ENCODE measurements around the gene ZNF587B. TPM values are rescaled to one million over a fixed set of nuclear protein-coding genes. Genes with fewer than 3 reads are reported as not detected.

Gene ZNF587B
- total and polyA plus RNA-seq, 10 of the 15 experiments (the other 5 are each of a cell fraction or from before 2014, with no cell fraction given) = 4.1 to 33.9 (median 15.2) TPM

GRCh38 chr19:57819475-57820148 is 10.5 kb upstream of the ZNF587B start (continued):
- TF ChIP-seq NKRF (conservative IDR thresholded peaks at IDR 0.05) (peak; percentile 96), TAF1 (IDR thresholded peaks at IDR 0.05; ENCODE audit: borderline replicate concordance, low read depth, low read length) (peak; percentile 55; the same call in 1 of the 2 replicates), IKZF1 (conservative IDR thresholded peaks at IDR 0.05) (peak; percentile 72), YY1 (IDR thresholded peaks at IDR 0.05; ENCODE audit: low read depth, low read length) (0 out of 2 replicates have a peak, but pooled peaks have one; percentile 70), CBX5 (IDR thresholded peaks at IDR 0.05; ENCODE audit: low read depth) (no peak), CEBPZ (IDR thresholded peaks at IDR 0.05; ENCODE audit: low read depth, low read length) (0 out of 2 replicates have a peak, but pooled peaks have one; percentile 29), RELA (IDR thresholded peaks at IDR 0.05; ENCODE audit: borderline replicate concordance, partially characterized antibody) (peak; percentile 22), ATF3 (IDR thresholded peaks at IDR 0.05; ENCODE audit: borderline replicate concordance, extremely low read depth, low read depth, low read length) (no peak), MEF2B (IDR thresholded peaks at IDR 0.05; ENCODE audit: partially characterized antibody, poor library complexity, severe bottlenecking) (peak; percentile 16), IKZF2 (IDR thresholded peaks at IDR 0.05) (no peak), USF2 (IDR thresholded peaks at IDR 0.05; ENCODE audit: borderline replicate concordance, low read depth, low read length) (no peak), RELB (IDR thresholded peaks at IDR 0.05; ENCODE audit: low read depth) (peak; percentile 44; the same call in 1 of the 2 replicates), BRCA1 (IDR thresholded peaks at IDR 0.05; ENCODE audit: low read depth, low read length) (no peak), NFYB (IDR thresholded peaks at IDR 0.05; ENCODE audit: insufficient read depth, low read depth, low read length) (peak; percentile 70; the same call in 1 of the 2 replicates), RFX5 (IDR thresholded peaks at IDR 0.05; ENCODE audit: low read depth, low read length) (no peak), NFXL1 (IDR thresholded peaks at IDR 0.05; ENCODE audit: borderline replicate concordance) (no peak), PML (IDR thresholded peaks at IDR 0.05; ENCODE audit: low read length) (peak; percentile 64), HDAC6 (IDR thresholded peaks at IDR 0.05; ENCODE audit: unreplicated experiment) (no peak)

Measured in GM12878 (cell line).